SJCRH30 (cell line): ENCODE data around the gene MYOD1. TPM values are rescaled to one million over a fixed set of nuclear protein-coding genes. Genes with fewer than 3 reads are reported as not detected.

Experiments used
- DNase-seq, 2 experiments: peaks; one replicate each; pipeline ENCODE4 v3.0.0-alpha.2; 2015 to 2020
- H3K27ac ChIP-seq: fragments of 250-450 bp; sonication (Bioruptor Pico); 2 replicates; pipeline ENCODE4 v1.5.1; 2020; ENCODE audit warnings: mild to moderate bottlenecking, moderate library complexity
- H3K27me3 ChIP-seq: fragments of 250-450 bp; sonication (Bioruptor Pico); 2 replicates; pipeline ENCODE4 v1.5.1; 2020; ENCODE audit warnings: mild to moderate bottlenecking, moderate library complexity
- H3K36me3 ChIP-seq: fragments of 250-450 bp; sonication (Bioruptor Pico); 2 replicates; pipeline ENCODE4 v1.5.1; 2020; ENCODE audit warnings: mild to moderate bottlenecking, moderate library complexity
- H3K4me1 ChIP-seq: fragments of 250-450 bp; sonication (Bioruptor Pico); 2 replicates; pipeline ENCODE4 v1.5.1; 2020; ENCODE audit warnings: mild to moderate bottlenecking, moderate library complexity
- H3K4me3 ChIP-seq: fragments of 250-450 bp; sonication (Bioruptor Pico); 2 replicates; pipeline ENCODE4 v1.5.1; 2020; ENCODE audit warnings: mild to moderate bottlenecking, moderate library complexity
- H3K9me3 ChIP-seq: fragments of 250-450 bp; sonication (Bioruptor Pico); replicated peaks from 2 replicates; pipeline ENCODE4 v1.5.1; 2020; ENCODE audit warnings: mild to moderate bottlenecking, moderate library complexity
- total RNA-seq: library from RNA; depleted of rRNA; stranded (reverse); fragments of >200 nt; shearing (Covaris generic); gene quantifications from 2 replicates; pipeline ENCODE4 v1.2.3, GENCODE V29; 2014

MYOD1 gene
- total RNA-seq, 1 experiment from 2014 or later, result 675 TPM

DNA sequence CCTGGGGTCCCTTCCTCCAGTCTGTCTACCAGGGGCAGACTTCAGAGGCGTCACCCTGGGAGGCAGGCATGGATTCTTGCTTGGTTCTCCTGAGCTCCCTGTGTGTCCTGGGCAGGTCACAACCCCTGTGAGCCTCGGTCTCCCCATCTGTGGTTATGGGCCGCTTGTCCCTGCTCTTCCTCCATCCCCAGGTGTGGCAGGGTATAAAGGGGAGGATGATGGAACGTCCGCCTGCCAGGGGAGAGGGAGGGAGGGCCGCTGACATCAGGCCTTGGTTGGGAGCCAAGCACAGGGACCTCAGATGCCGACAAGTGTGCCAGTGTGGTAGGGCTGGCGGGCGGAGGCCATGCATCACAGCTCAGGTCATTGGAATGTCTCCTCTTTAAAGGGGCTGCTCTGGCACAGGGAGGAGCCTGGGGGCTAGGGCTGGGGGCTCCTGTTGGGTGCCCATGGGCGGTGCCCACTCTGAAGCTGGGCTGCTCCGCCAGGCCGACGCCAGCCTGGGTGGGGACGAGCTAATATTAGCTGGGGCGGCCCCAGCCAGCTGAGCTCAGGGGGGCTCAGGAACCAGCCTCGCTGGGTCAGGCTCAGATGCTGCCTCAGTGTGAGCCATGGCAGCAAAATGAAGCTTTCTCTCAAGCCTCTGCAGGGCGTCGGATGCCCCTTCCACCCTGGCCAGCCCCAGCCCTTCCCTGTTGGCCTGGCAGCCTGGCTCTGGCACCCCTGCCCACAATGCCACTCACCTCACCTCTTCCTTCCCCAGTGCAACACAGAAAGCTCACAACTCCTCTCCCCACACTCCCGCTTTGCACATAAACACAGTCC is 28.0 kb downstream of the MYOD1 start:
- no peak for DNase-seq
- H3K36me3 ChIP-seq, result no peaks in the 10 kb centered on the region
- no peak overlapping the region for H3K27ac ChIP-seq

DNA sequence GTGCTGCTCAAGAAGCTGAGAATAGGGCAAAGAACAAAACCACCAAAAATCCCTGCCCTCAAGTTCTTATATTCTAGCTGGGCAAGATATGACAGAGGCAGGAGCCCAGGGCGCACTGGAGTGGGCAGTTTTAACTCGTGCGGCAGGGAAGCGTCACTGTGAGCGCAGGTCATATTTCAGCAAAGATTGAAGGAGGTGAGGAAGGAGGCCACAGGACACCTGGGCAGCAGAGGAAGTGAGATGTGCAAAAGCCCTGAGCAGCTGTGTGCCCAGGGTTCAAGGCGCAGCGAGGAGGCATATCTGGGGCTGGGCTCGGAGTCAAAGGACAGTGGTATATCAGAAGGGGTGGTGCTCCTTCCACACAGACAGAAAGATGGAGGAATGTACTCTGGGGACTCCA is 28.7 kb downstream of the MYOD1 start:
- no peaks in the 10 kb centered on the region for H3K4me1 ChIP-seq
- H3K9me3 ChIP-seq, result no peaks in the 10 kb centered on the region
- no peak overlapping the region for H3K27ac ChIP-seq
- H3K4me3 ChIP-seq, result no peak overlapping the region
- no peaks in the 10 kb centered on the region for H3K27me3 ChIP-seq
- no peaks in the 10 kb centered on the region for H3K36me3 ChIP-seq
- no peak for DNase-seq

More for the DNA sequence above, 28.0 kb downstream of the MYOD1 start:
- Histone ChIP-seq H3K27me3 (no peaks in the 10 kb centered on the region), H3K4me3 (no peak overlapping the region), H3K4me1 (no peaks in the 10 kb centered on the region), H3K9me3 (no peaks in the 10 kb centered on the region)

GRCh38 chr11:17748761-17749721 is 29.7 kb downstream of the MYOD1 start:
- no peaks in the 10 kb centered on the region for H3K4me1 ChIP-seq
- H3K9me3 ChIP-seq, result no peaks in the 10 kb centered on the region
- H3K27me3 ChIP-seq, result no peaks in the 10 kb centered on the region
- H3K4me3 ChIP-seq, result no peak overlapping the region
- H3K36me3 ChIP-seq, result no peaks in the 10 kb centered on the region
- H3K27ac ChIP-seq, result no peak overlapping the region
- DNase-seq, result no peak

- H3K27ac ChIP-seq, result no peak overlapping the region
- no peaks in the 10 kb centered on the region for H3K9me3 ChIP-seq
- no peaks in the 10 kb centered on the region for H3K4me1 ChIP-seq
- no peak for DNase-seq
- no peaks in the 10 kb centered on the region for H3K27me3 ChIP-seq
- no peaks in the 10 kb centered on the region for H3K36me3 ChIP-seq
- H3K4me3 ChIP-seq, result no peak overlapping the region
Observed at GRCh38 chr11:17750013-17750800, 30.8 kb downstream of the MYOD1 start.

DNA sequence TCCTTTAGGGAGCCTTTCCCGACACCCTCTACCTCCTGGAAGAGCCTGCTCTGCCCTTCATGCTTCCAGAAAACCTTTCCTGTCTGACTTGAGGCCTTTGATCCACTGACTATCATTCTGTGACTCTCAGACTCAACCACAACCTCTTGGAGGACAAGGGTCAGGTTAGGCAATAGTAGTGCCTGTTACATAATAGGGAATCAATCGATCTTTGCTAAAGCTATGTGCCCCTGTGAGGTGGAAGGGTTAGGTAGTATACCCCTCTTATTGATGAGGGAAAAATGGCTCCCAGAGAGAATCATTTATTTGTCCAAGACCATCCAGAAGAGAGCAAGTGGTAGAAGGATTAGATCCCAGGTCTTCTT is 31.4 kb downstream of the MYOD1 start:
- no peak overlapping the region for H3K27ac ChIP-seq
- no peak for DNase-seq
- no peaks in the 10 kb centered on the region for H3K27me3 ChIP-seq
- no peaks in the 10 kb centered on the region for H3K9me3 ChIP-seq
- no peaks in the 10 kb centered on the region for H3K4me1 ChIP-seq
- no peak overlapping the region for H3K4me3 ChIP-seq
- no peaks in the 10 kb centered on the region for H3K36me3 ChIP-seq

- no peak overlapping the region for H3K27ac ChIP-seq
- H3K36me3 ChIP-seq, result no peaks in the 10 kb centered on the region
- no peaks in the 10 kb centered on the region for H3K9me3 ChIP-seq
- H3K4me1 ChIP-seq, result no peaks in the 10 kb centered on the region
- H3K27me3 ChIP-seq, result no peaks in the 10 kb centered on the region
- no peak for DNase-seq
- H3K4me3 ChIP-seq, result no peak overlapping the region
Observed at GRCh38 chr11:17751558-17751957, 32.2 kb downstream of the MYOD1 start.

DNA sequence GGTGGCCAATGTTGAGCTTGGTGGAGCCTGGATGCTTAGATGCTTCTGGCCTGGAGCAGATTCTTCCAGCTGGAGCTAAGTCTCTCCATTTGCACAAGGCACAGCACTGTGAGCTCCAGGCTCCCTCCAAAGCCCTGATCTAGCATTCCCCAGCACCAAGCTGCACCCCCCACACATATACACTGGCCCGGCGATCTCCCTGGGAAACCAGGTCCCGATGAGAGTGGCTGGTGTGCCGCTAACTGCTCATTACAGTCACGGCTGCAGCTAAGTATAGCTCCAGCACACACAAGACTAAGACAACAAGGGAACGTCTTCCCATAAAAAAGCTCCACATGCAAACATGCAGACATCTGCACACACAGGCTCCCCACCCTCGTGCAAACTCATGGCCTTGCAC is 32.8 kb downstream of the MYOD1 start:
- Histone ChIP-seq H3K27me3 (no peaks in the 10 kb centered on the region), H3K4me1 (no peaks in the 10 kb centered on the region)

DNA sequence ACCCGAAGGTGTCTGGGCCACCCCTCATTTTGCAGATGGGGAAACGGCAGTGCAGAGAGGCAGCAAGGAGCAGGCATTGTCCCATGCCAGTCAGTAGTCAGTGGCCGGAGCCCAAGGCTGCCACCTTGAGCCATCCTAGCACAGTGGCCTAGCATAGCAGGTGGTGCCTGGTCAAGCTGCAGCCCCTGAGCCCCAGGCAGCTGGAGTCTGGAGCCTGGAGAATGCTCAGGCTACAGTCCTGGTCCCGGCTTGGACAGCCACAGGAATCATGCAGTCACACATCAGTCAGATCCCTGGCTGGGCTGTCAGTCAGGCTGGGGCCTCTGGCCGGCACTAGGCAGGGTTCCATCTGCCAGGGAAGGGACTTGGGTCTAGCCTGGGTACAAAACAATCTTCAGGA is 33.8 kb downstream of the MYOD1 start:
- Histone ChIP-seq H3K4me3 (no peak overlapping the region), H3K4me1 (no peaks in the 10 kb centered on the region), H3K9me3 (no peaks in the 10 kb centered on the region), H3K27me3 (no peaks in the 10 kb centered on the region), H3K36me3 (no peaks in the 10 kb centered on the region), H3K27ac (no peak overlapping the region)
- no peak for DNase-seq

More for the DNA sequence above, 32.8 kb downstream of the MYOD1 start:
- Histone ChIP-seq H3K27ac (no peak overlapping the region), H3K9me3 (no peaks in the 10 kb centered on the region), H3K4me3 (no peak overlapping the region), H3K36me3 (no peaks in the 10 kb centered on the region)
- DNase-seq, result no peak

- Histone ChIP-seq H3K36me3 (no peaks in the 10 kb centered on the region), H3K9me3 (no peaks in the 10 kb centered on the region), H3K27me3 (no peaks in the 10 kb centered on the region), H3K4me3 (no peak overlapping the region), H3K27ac (no peak overlapping the region), H3K4me1 (no peaks in the 10 kb centered on the region)
- DNase-seq, result no peak
Observed at GRCh38 chr11:17753641-17754040, 34.3 kb downstream of the MYOD1 start.

GRCh38 chr11:17755891-17756290 is 36.5 kb downstream of the MYOD1 start:
- Histone ChIP-seq H3K9me3 (no peaks in the 10 kb centered on the region), H3K27me3 (no peaks in the 10 kb centered on the region), H3K4me1 (no peaks in the 10 kb centered on the region), H3K36me3 (no peaks in the 10 kb centered on the region), H3K4me3 (no peak overlapping the region), H3K27ac (no peak overlapping the region)
- DNase-seq, result no peak

- H3K36me3 ChIP-seq, result no peaks in the 10 kb centered on the region; the same call in 1 of the 2 replicates
- H3K27me3 ChIP-seq, result no peaks in the 10 kb centered on the region
- no peak overlapping the region for H3K27ac ChIP-seq
- no peaks in the 10 kb centered on the region for H3K9me3 ChIP-seq
- no peak overlapping the region for H3K4me3 ChIP-seq
- peak; percentile 56 to 73 for DNase-seq
- peaks cover 11% of the 10 kb centered on the region for H3K4me1 ChIP-seq
Observed at GRCh38 chr11:17760102-17761029, 41.0 kb downstream of the MYOD1 start.

GRCh38 chr11:17762309-17762974 is 43.1 kb downstream of the MYOD1 start:
- Histone ChIP-seq H3K4me3 (no peak overlapping the region), H3K27ac (no peak overlapping the region), H3K4me1 (peaks cover 12% of the 10 kb centered on the region), H3K27me3 (no peaks in the 10 kb centered on the region), H3K36me3 (no peaks in the 10 kb centered on the region; the same call in 1 of the 2 replicates), H3K9me3 (no peaks in the 10 kb centered on the region)
- no peak for DNase-seq

- Histone ChIP-seq H3K9me3 (no peaks in the 10 kb centered on the region), H3K4me1 (peaks cover 12% of the 10 kb centered on the region), H3K36me3 (no peaks in the 10 kb centered on the region; the same call in 1 of the 2 replicates), H3K4me3 (no peak overlapping the region), H3K27me3 (no peaks in the 10 kb centered on the region), H3K27ac (no peak overlapping the region)
- DNase-seq, result no peak
Observed at GRCh38 chr11:17763244-17763643, 43.9 kb downstream of the MYOD1 start.
